Memory B cell (primary cell): Measurements from ENCODE around the gene CACNA1I.

Source experiments
- ATAC-seq: fragments of 150-1000 bp; cut with Tn5 transposase; 2 replicates; pipeline ENCODE4 v1.10.0; 2021; ENCODE audit warnings: low read depth, mild to moderate bottlenecking, moderate library complexity
- DNase-seq, 2 donors: peaks; one replicate each; pipeline ENCODE4 v3.0.0; 2022; ENCODE audit warnings: low spot score in 2 of 2
- H3K27ac Mint-ChIP-seq: one replicate; pipeline ENCODE4 v1.8.0; 2022; ENCODE audit warnings: mild to moderate bottlenecking, moderate library complexity, mixed read lengths
- H3K27me3 Mint-ChIP-seq: one replicate; pipeline ENCODE4 v1.8.0; 2022; ENCODE audit warnings: mixed read lengths
- H3K36me3 Mint-ChIP-seq: one replicate; pipeline ENCODE4 v1.8.0; 2022; ENCODE audit warnings: mild to moderate bottlenecking, mixed read lengths
- H3K4me1 Mint-ChIP-seq: one replicate; pipeline ENCODE4 v1.8.0; 2022; ENCODE audit warnings: mixed read lengths
- H3K4me3 Mint-ChIP-seq: one replicate; pipeline ENCODE4 v1.8.0; 2022; ENCODE audit warnings: mild to moderate bottlenecking, moderate library complexity, mixed read lengths
- H3K9me3 Mint-ChIP-seq: one replicate; pipeline ENCODE4 v1.8.0; 2022; ENCODE audit warnings: mixed read lengths

CACNA1I gene

DNA sequence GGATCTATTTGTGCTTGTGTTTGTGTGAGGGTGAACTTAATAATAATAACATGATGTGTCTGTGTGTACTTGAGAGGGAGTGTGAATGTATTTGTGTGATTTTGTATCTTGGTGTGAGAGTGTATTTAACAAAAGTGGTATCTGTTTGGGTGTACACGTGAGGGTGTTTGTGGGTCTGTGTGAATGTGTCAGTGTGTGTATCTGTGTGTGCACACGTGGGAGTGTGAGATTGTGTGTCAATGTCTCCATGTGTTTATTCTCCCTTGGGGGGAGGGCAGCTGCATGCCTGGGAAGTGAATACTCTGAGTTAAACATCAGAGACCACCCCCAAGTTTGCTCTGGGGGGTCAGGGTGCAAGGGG lies 23.0 kb upstream of the CACNA1I start:
- ATAC-seq = no peak
- Mint-ChIP-seq H3K9me3 (no peaks in the 10 kb centered on the region), H3K4me3 (no peak overlapping the region), H3K27ac (no peak overlapping the region), H3K36me3 (no peaks in the 10 kb centered on the region), H3K27me3 (peaks cover 31% of the 10 kb centered on the region), H3K4me1 (peaks cover 6% of the 10 kb centered on the region)
- no peak for DNase-seq

DNA sequence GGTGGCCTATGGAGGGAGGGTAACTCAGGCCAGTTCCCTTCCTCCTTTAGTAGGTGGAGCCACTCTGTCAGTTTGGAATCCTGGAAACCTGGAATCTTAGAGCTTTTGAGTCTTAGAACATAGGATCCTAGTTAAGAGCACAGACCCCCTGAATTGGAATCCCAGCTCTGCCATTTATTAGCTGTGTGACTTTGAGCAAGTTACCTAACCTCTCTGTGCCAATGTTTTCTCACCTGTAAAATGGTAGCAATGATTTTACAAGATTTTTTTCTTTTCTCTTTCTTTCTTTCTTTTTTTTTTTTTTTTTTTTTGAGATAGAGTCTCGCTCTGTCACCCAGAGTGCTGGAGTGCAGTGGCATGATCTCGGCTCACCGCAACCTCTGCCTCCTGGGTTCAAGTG lies 17.1 kb upstream of the CACNA1I start:
- no peaks in the 10 kb centered on the region for H3K9me3 Mint-ChIP-seq
- no peak overlapping the region for H3K4me3 Mint-ChIP-seq
- ATAC-seq = no peak
- DNase-seq = no peak
- peaks cover 27% of the 10 kb centered on the region for H3K27me3 Mint-ChIP-seq
- no peaks in the 10 kb centered on the region for H3K36me3 Mint-ChIP-seq
- peaks cover 5% of the 10 kb centered on the region for H3K4me1 Mint-ChIP-seq
- H3K27ac Mint-ChIP-seq = no peak overlapping the region

DNA sequence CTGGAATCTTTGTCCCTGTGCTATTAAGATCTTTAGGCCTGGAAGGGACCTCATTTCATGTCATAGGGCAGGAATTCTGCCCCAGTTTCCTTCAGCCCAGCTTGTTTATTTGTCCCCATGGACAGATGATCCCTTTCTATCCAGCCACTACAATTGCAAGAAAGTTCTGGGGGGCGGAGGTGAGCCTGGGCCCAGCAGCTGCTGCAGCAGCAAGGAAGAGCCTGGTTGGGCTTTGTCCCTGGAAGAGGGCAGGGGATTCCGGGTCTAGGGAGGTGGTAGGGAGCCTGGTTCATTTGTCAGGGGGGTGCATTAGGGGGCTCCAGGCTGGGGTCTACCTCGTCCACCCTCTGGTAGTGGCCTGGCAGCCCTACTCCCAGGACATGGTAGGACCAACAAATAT lies 16.4 kb upstream of the CACNA1I start:
- Mint-ChIP-seq H3K4me1 (peaks cover 5% of the 10 kb centered on the region), H3K36me3 (no peaks in the 10 kb centered on the region), H3K9me3 (no peaks in the 10 kb centered on the region), H3K27me3 (peaks cover 30% of the 10 kb centered on the region), H3K4me3 (no peak overlapping the region), H3K27ac (no peak overlapping the region)
- DNase-seq (no peak), ATAC-seq (no peak)

DNA sequence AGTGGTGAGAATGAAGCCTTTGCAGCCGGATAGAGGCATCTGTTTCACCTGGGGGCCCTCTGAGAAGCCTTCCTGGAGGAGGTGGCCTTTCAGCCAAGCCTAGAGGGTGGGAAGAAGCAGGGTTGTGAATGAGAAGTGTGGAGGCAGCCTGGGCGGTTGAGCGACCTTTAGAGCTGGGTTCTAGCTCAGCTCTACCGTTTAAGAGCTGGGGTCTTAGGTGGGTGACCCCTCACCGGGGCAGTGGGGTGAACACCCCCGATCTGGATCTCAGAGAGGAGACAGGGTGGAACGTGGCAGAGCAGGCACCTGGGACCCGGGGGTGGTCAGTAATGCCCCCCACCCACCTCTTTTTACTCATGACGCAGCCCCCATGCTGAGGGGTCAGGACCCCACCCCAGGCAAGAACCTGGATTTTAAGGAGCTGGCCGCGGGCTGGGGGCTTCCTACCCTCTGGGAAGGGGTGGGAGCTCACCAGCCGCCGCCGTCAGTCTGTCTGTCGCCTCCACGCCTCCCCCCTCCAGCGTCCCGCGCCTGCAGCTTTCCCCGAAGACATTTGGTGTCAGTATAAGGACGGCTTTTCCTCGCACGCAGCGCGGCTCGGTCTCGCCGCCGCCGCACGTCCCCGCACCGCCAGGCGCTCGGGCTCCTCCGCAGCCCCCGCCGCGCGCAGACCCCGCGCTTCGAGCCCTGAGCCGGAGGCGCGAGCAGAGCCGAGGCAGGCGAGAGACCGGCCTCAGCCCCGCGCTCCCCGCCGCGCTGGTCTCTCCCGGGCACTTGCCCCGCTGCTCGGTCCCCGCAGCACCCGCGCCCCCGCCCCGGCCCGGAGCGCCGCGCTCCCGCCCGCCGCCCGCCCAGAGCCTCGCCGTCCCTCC lies 13.3 kb upstream of the CACNA1I start:
- Mint-ChIP-seq H3K36me3 (no peaks in the 10 kb centered on the region), H3K9me3 (no peaks in the 10 kb centered on the region), H3K4me1 (peaks cover 5% of the 10 kb centered on the region), H3K27ac (no peak overlapping the region), H3K4me3 (peak overlapping the region; percentile 54), H3K27me3 (peaks cover 29% of the 10 kb centered on the region)
- ATAC-seq = peak; percentile 65
- no peak for DNase-seq

DNA sequence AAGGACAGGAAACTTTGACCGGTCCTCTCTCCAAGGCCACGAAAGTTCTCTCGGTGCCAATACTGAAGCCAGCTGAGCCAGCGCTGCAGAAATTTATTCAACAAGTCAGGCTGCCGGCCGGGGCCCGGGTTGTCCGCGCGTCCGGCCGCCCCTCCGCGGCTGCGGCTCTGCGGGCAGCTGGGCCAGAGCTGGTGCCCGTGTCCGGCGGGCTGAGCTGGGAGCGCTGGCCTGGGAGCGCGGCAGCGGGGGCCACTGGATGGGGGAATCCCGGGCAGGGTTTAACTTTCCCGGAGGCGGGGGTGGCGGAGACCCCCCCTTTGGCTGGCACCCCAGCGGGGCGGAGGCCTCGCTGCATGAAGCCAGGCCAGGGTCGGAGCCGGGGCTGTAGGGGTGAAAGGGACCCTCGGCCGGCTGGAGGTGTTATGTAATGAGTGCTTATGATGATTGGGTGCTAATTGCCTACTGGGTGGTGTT lies 12.3 kb upstream of the CACNA1I start:
- DNase-seq (no peak), ATAC-seq (no peak)
- no peaks in the 10 kb centered on the region for H3K9me3 Mint-ChIP-seq
- H3K27me3 Mint-ChIP-seq = peaks cover 23% of the 10 kb centered on the region
- no peaks in the 10 kb centered on the region for H3K36me3 Mint-ChIP-seq
- peaks cover 5% of the 10 kb centered on the region for H3K4me1 Mint-ChIP-seq
- peak overlapping the region; percentile 44 for H3K4me3 Mint-ChIP-seq
- H3K27ac Mint-ChIP-seq = no peak overlapping the region

DNA sequence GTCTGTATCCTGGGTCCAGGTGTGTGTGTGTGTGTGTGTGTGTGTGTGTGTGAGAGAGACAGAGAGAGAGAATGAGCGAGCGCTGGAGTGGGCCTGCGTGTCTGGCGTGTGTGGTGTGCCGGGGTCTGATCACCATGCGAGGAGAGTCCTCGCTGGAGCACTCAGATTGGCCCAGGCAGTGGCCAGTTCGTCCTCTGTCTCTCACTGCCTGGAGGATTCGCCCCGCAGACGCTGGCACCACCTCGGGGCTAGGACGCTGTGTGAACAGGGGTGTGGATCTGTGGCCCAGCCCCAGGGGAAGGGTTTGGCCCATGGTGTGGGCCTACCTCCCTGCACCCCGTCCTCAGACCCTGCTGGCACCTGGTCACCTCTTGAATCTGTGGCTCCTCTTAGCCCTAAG lies 11.6 kb upstream of the CACNA1I start:
- no peaks in the 10 kb centered on the region for H3K9me3 Mint-ChIP-seq
- DNase-seq (no peak), ATAC-seq (no peak)
- H3K4me3 Mint-ChIP-seq = no peak overlapping the region
- H3K27ac Mint-ChIP-seq = no peak overlapping the region
- no peaks in the 10 kb centered on the region for H3K36me3 Mint-ChIP-seq
- peaks cover 5% of the 10 kb centered on the region for H3K4me1 Mint-ChIP-seq
- H3K27me3 Mint-ChIP-seq = peaks cover 23% of the 10 kb centered on the region

DNA sequence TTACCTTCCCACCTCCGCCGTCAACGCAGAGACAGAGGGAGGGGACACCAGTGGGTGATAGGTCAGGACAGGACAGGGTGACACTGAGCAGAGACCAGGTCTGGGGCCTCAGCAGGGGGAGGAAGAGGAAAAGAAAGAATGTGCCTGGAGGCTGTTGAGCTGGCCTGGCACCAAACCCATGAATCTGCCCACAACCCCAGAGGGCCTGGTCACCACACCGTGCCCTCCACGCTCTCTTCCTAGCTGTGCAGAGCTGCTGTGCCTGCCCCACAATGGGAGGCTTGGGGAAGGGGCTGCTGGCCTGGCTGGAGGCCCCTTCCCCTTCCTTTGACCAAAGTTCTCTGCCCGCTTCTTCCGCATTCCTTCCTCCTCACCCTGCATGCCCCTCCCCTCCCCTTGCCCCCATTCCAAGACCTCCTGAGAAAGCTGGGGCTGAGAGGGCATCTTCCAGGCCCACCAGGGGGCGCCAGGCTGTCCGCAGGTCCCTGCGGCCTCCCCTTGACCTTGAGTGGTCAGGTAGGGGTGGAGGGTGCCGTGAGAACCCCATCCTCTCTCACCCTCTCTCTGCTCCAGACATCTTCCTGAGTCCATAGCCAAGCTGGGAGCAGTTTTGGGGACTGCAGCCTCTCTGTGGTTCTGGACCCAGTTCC lies 11.0 kb upstream of the CACNA1I start:
- H3K9me3 Mint-ChIP-seq = no peaks in the 10 kb centered on the region
- ATAC-seq = no peak
- DNase-seq = no peak
- H3K27me3 Mint-ChIP-seq = peaks cover 23% of the 10 kb centered on the region
- H3K36me3 Mint-ChIP-seq = no peaks in the 10 kb centered on the region
- H3K4me1 Mint-ChIP-seq = peaks cover 5% of the 10 kb centered on the region
- H3K27ac Mint-ChIP-seq = no peak overlapping the region
- no peak overlapping the region for H3K4me3 Mint-ChIP-seq

DNA sequence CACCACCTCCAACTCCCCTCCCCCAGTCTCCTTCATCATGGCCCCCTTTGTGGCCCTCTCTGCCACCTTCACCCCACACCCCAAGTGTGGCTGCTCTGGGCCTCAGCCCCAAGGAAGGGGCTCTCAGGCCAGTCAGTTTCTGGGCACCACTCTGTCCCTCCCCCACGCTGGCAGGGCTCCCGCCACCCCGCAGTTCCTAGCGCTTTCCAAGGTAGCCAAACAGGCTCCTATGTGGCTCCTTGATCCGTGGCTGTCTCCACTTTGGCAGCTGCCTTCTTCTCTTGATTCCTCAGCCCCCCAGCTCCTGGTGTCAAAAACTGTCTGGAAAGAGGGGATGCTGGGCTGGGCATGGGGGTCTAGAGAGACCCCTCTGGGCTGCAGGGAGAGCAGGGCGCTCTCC lies 10.4 kb upstream of the CACNA1I start:
- H3K4me3 Mint-ChIP-seq = no peak overlapping the region
- H3K36me3 Mint-ChIP-seq = no peaks in the 10 kb centered on the region
- H3K27me3 Mint-ChIP-seq = peaks cover 23% of the 10 kb centered on the region
- H3K4me1 Mint-ChIP-seq = peaks cover 5% of the 10 kb centered on the region
- H3K27ac Mint-ChIP-seq = no peak overlapping the region
- no peaks in the 10 kb centered on the region for H3K9me3 Mint-ChIP-seq
- DNase-seq (no peak), ATAC-seq (no peak)

DNA sequence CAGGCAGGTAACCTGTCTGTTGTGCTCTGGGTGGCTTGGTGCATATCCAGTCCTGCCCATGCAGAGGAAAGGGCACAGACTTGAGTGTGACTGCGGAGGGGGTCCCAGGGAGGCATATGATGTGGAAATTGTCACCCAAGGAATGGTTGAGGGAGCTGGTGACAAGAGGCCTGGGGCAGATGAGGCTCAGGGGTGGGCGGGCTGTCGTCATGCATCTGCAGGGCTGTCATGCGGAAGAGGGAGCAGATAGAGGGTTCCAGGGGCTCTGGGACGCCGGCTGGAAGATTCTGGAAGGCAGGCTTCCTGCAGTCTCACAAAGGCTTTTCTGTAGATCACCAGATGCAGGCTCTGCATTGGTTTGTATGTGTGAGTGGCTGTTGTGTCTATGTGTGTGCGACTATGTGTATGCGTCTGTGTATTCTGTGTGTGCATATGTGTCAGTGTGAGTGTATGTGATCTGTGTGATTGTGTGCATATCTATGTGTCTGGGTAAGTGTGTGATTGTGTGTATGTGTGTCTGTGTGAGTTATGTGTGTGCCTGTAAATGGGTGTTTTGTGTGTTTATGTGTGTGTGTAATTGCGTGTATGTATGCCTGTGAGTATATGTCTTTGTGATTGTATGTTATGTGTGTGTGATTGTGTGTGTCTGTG lies 7.6 kb upstream of the CACNA1I start:
- H3K36me3 Mint-ChIP-seq = peaks cover 6% of the 10 kb centered on the region
- peaks cover 19% of the 10 kb centered on the region for H3K27me3 Mint-ChIP-seq
- H3K4me1 Mint-ChIP-seq = peaks cover 15% of the 10 kb centered on the region
- no peak for DNase-seq
- no peak overlapping the region for H3K27ac Mint-ChIP-seq
- no peak overlapping the region for H3K4me3 Mint-ChIP-seq
- H3K9me3 Mint-ChIP-seq = peaks cover 8% of the 10 kb centered on the region
- ATAC-seq = no peak

DNA sequence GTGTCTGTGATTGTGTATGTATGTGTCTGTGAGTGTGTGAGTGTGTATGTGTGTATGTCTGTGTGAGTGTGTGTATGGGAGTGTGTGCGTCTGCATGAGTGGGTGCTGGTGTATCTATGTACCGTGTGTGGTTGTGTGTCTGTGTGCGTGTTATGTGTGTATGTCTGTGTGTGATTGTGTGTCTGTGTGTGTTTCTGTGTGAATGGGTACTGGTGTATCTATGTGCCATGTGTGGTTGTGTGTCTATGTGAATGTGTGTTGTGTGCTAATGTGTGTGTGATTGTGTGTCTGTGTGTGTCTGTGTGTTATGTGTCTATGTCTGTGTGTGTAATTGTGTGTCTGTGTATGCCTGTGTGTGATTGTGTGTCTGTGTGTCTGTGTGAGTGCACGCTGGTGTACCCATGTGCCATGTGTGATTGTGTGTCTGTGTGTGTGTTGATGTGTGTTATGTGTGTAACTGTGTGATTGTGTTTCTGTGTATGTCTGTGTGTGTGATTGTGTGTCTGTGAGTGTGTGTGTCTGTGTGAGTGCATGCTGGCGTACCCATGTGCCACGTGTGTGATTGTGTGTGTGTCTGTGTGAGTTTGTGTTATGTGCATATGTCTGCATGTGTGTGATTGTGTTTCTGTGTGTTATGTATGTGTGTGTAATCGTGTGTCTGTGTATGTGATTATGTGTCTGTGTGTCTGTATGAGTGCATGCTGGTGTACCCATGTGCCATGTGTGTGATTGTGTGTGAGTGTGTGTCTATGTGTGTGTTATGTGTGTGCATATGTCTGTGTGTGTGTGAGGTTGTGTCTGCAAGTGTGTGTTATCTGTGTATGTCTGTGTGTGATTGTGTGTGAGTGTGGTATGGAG lies 6.8 kb upstream of the CACNA1I start:
- H3K36me3 Mint-ChIP-seq = peaks cover 6% of the 10 kb centered on the region
- H3K4me1 Mint-ChIP-seq = peaks cover 17% of the 10 kb centered on the region
- peaks cover 8% of the 10 kb centered on the region for H3K9me3 Mint-ChIP-seq
- H3K27me3 Mint-ChIP-seq = peaks cover 14% of the 10 kb centered on the region
- H3K27ac Mint-ChIP-seq = no peak overlapping the region
- ATAC-seq (no peak), DNase-seq (no peak)
- H3K4me3 Mint-ChIP-seq = no peak overlapping the region

DNA sequence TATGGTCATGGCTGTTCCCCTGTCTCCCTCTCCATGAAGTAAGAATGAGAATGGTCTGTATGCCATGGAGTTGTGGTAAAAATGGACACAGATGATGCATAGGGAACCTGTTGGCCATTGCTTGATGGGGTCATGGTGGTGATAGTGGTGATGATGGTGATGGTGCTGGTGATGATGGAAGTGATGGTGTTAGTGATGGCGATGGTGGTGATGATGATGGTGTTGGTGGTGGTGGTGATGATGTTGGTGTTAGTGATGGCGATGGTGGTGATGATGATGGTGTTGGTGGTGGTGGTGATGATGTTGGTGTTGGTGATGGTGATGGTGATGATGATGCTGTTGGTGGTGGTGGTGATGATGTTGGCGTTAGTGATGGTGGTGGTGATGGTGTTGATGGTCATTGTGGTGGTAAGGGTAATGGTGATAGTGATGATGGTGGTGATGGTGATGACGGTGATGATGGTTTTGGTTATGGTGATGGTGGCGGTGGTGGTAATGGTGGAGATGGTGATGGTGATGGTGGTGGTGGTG lies 5.1 kb upstream of the CACNA1I start:
- peaks cover 6% of the 10 kb centered on the region for H3K36me3 Mint-ChIP-seq
- no peak overlapping the region for H3K4me3 Mint-ChIP-seq
- peaks cover 8% of the 10 kb centered on the region for H3K9me3 Mint-ChIP-seq
- H3K27ac Mint-ChIP-seq = no peak overlapping the region
- peaks cover 17% of the 10 kb centered on the region for H3K4me1 Mint-ChIP-seq
- no peak for DNase-seq
- peaks cover 11% of the 10 kb centered on the region for H3K27me3 Mint-ChIP-seq
- no peak for ATAC-seq

DNA sequence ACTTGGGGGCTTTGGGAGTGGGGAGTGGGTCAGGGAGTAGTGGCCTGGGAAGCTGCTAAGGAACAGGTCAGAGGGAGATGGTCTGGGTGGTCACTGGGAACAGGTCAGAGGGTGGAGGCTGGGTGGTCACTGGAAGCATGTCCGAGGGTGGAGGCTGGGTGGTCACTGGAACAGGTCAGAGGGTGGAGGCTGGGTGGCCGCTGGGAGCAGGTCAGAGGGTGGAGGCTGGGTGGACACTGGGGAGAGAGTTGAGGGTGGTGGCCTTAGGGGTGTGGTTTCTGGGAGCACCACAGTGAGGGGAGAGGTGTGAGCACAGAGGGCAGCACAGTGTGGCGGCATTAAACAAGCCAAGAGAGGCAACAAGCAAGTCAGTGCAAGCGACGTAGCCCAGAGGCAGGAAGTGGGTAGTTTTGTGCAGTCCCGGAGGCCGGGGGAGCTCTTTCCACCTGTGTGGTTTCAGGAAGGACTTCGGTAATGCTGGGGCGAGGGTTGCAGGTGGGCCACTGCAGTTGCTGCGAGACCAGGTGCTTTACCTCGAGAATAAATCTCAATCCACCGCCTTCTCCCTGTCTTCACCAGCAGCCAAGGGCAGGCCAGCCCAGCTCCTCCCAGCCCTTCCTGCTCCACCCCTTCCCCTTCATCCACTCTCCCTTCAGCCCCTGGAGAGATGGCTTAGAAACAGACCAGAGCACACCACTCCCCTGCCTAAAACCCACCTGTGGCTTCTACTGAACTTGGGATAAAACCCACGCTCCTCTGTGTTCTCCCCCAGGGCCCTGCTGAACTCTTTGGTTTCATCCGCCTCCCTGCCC lies 3.2 kb upstream of the CACNA1I start:
- no peak for DNase-seq
- H3K27me3 Mint-ChIP-seq = peaks cover 14% of the 10 kb centered on the region
- H3K27ac Mint-ChIP-seq = no peak overlapping the region
- peaks cover 8% of the 10 kb centered on the region for H3K9me3 Mint-ChIP-seq
- peak overlapping the region; percentile 24 for H3K4me3 Mint-ChIP-seq
- peaks cover 17% of the 10 kb centered on the region for H3K4me1 Mint-ChIP-seq
- H3K36me3 Mint-ChIP-seq = peaks cover 6% of the 10 kb centered on the region
- peak; percentile 86 for ATAC-seq
